SHP77 (cell line): ENCODE measurements around the gene NSF.
"Not testable (repeated sequence)": the region's sequence is repeated elsewhere in the genome, so short reads cannot be mapped to it uniquely, and the experiment has no call there.

Source experiments
- DNase-seq, 2 experiments: peaks; one replicate each; lab custom pipeline; 2025; lab: John Stamatoyannopoulos, UW

The NSF gene

DNA sequence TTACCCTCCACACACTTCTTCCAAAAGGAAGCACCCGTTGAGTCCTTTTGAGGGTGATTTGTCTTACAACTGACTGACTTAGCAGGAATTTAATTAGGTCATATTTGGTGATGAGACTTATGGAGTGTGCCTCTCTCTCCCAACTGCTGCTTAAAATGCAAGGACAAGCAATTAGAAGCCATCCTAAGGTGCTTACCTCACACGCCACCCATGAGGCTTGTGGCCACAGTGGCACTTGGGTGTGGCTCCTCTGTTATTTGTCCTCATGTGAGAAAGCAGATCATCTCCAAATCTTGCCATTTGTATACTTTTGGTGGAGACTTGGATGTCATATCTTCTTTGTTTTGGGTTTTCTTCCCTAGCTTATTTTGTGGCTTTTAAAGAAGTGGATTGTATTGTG lies 166.4 kb downstream of the NSF start:
- no peak for DNase-seq

GRCh38 chr17:46757588-46757987 lies 167.1 kb downstream of the NSF start:
- not testable (repeated sequence) for DNase-seq

DNA sequence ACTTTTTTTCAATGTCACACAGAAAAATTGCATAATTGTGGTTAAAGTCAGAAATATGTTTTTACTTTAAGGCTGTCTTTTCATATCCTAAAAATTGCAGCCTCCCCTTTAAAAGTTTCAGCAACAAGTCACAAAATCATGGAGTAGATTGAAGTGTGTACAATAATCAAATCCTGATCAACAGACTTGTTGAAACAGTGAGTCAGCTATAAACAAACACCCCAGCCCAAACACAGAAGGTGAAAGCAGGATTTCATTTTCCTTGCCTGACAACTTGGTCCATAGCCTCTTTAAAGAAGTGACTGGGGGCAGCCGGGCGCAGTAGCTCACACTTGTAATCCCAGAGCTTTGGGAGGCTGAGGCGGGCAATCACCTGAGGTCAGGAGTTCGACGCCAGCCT lies 168.1 kb downstream of the NSF start:
- DNase-seq = no peak

DNA sequence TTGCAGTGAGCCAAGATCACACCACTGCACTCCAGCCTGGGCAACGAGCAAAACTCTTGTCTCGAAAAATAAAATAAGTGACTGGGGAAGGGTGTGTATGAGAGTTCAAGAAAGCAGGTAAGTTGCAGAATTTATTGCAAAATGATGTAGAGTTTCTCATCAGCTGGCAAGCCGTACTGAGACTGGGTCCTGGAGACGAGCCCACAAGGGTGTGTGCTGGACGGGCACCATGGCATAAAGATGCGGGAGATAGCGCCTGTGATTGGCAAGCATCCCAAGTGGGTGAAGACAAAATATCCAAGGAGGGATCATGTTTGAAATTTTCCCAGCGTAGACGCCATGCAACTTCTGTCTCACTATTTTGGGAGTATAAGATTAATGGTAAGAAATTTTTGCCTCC lies 168.7 kb downstream of the NSF start:
- no peak for DNase-seq

DNA sequence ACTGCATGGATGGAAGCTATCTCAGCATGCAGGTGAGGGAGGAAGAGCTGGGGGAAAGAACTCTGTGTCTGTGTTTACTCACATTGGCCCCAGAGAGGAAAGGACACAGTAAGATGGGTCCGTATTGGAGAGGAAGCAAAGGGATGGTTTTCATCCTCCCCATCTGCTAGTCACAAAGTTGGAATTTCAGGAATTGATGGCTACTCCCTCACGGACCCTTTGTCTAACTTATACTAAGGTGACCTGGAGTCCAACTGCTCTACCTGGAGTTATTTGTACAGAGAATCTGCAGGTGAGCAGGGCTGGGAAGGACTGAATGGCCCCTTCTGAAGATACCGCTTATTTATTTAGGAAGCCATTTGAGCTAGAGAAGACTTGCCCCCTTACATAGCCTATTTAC lies 172.9 kb downstream of the NSF start:
- no peak for DNase-seq

- no peak for DNase-seq
These were observed 173.7 kb downstream of the NSF start for GRCh38 chr17:46764000-46764708.

DNA sequence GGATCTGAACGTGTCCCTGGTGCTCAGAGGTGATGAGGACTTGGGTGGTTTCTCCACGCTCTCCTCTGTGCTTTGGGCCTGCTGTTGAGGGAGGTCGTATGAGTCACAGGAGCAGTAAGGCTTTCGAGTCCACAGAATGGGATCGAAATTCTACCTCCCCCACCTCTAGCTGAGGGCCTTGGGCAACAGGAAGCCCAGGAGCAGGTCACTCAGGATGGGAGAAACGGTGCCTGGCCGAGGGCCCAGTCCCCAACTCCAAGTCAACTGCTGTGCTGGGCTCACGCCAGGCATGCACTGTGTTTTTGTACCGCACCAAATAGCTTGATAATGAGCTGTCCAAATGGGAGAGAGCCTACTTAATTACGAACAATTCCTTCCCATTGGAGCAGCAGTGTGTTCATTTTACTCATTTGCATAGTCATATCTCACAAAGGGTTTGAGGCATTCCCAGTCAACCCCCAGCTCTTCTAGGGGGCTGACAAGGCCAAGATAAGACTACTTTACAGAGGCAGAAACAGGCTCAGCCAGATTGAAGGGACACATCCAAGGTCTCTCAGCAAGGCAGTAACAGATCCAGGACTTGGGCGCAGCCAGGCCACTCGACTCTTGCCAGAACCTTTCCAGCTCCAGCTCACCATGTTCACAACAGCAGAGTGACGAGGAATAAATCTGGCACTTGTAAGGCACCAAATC lies 174.4 kb downstream of the NSF start:
- no peak for DNase-seq

DNA sequence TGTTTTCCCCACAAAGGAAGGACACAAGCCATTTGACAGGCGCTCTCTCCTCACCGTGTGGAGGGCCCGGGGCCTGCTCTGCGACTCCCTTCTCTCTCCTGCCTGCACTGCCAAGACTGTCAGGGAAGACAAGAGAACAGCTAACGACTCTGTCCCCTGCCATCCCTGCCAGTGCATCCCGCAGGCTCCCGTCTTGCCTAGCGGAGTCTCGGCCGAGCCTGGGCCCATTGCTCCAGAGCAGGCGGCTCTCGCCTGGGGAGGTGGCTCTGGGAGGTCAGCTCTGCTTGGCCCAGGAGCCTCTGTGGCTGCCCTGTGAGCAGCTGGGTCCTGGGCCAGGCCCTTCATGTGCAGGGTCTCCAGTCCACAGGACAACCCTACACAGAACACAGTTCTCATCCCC lies 175.0 kb downstream of the NSF start:
- DNase-seq = no peak

GRCh38 chr17:46766493-46767491 lies 176.3 kb downstream of the NSF start:
- no peak for DNase-seq

GRCh38 chr17:46768540-46768870 lies 178.0 kb downstream of the NSF start:
- no peak for DNase-seq

- DNase-seq = not testable (repeated sequence)
These were observed 178.4 kb downstream of the NSF start for GRCh38 chr17:46768896-46769295.

- no peak for DNase-seq
These were observed 179.3 kb downstream of the NSF start for GRCh38 chr17:46769531-46770438.

- DNase-seq = no peak
These were observed 180.0 kb downstream of the NSF start for GRCh38 chr17:46770439-46770817.

GRCh38 chr17:46770818-46771560 lies 180.5 kb downstream of the NSF start:
- peak; percentile 46 to 52 for DNase-seq

DNA sequence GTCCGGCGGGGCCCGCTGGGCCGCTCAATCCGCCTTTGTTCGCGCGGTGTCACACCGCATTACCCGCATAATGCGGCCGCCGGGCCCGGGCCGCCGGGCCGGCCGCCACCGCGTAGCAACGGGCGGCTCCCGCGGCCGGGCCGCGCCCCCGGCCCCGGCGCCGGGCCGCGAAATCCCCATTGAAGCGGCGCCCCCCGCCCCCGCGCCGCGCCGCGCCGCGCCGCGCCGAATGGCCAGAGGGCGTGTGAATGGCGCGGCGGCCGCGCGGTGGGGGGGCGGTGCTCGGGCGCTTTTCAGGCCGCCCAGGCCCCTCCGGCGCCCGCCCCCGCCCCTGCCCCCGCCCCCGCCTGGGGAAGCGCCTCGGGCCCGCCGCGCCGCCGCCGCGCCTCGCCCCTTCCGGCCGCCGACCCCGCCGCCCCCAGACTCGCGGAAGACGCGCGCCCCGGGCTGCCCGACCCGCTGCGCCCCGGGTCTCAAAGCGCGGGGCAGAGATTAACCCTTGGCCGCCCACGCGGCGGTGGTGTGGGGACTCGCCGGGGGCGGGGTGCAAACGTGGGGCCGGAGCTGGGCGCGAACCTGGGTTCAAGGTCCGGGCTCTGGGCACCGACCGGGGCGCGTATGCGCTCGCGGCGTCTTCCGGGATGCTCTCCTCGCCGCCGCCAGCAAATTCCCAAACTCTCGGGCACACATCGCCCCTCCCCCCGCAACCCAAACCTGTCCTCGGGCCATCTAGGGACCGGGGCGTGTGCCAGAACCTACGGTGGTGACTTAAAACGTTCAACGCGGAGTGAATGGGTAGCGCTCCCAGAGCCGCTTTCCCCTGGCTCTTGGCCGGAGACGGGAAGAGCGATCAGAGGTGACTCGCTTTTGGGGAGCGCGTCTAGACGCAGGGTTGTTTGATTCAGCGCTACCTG lies 181.3 kb downstream of the NSF start:
- peak in 1 of 2 experiments; percentile 52 for DNase-seq

GRCh38 chr17:46772475-46773220 lies 182.2 kb downstream of the NSF start:
- DNase-seq = no peak

DNA sequence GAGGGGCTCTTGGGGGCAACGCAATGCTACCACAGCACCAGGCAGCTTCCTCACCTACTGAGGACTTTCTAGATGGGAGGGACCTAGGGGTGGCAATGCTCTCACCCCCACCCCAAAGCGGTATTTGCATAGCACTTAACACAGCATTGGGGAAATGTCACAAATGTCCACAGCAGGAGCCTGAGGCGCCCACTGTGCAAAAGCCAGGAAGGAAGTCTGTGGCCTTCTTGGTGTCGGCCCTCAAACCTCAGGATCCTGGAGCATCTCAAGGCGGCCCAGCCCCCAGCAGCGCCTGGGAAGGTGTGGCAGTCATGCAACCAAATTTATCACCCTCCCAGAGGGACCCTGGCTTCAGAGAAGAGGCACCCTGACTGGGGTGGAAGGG lies 182.7 kb downstream of the NSF start:
- no peak for DNase-seq

DNA sequence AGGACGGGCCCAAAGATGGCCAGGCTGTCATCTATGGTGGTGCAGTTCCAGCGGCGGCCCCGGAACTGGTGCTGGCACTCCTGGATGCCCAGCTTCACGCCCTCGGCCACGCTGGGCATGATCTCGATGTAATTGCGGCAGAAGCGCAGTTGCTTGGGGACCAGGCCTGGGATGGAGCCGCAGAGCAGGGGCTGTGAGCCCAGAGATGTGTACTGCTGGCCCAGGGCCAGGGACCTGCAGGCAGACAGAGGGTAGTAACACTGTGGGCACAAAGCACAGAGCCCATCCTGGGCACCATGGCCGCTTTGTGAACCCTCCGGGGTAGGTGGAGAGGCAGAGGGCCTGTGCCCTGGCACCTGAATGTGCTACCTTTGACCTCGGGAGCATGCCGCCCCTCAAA lies 183.2 kb downstream of the NSF start:
- no peak for DNase-seq

DNA sequence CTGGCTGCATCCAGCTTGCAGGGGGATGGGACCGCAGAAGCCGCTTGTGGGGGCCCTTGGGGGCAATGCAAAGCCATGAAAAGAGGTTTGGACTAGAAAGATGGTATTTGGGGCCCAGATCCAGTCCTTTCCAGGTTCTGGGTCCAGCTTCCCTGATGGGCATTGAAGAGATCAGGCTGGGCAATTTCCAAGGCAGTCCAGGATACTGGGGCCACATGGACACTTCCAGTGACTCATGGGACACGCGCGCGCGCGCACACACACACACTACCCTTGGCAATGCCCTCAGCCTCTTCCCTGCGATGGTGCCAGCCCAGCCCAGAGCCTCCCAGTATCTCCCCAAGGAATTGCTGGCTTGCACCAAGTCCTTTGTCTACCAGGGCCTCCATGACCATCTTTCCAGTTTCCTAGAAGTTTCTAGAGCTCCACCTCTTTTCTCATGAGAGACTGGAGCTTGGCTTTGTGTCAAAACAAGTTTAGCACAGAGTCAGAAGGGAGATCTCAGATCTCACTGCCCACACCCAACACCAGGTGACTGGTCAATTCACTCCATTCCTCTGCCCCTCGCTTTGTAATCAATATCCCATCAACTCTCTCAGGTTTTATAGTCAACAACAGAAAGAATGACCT lies 183.8 kb downstream of the NSF start:
- no peak for DNase-seq
